ENCODE measurements around the gene MUCL3.
"Not testable (repeated sequence)": the region's sequence is repeated elsewhere in the genome, so short reads cannot be mapped to it uniquely, and the experiment has no call there.

The MUCL3 gene

DNA sequence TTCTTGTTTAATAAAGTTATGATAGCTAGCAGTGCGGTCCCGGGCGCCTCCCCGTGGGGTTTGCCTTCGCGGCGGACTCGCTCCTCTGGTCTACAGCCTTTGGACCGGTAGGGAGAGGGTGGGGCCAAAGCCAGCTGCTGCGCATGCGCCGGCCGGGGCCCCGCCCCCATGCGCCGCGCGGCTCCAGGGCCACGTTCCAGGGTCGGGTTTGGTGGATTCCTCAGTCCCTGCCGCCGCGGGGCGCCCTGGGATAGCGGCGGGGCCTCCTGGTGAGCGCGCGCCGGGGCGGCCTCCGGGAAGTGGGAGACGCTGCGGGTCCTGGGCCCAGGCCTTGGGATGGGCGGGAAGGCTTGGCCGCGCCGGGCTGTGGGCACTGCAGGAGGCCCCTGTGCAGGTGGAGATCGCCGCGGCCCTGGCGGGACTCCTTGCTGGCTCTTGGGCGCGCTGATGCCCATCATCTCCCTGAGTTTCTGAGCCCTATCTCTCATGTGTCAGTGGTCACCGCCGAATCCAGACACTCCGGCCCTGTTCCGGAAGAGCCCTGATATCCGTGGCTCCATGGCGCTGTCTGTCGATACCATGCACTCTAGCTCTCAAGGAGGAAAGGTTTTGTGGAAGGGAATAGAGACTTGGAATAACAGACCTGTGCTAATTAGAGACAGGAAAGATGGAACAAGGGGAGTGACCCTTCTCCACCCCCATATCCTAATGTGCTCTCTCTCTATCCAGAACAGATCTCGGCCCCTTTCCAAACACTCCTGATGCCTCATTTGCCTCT is 26.5 kb upstream of the MUCL3 start, which contains the start of gene VARS2:
Gene VARS2 (plus strand): TSS at position 163 of the 778 bp plus-strand sequence. CDS start 599 bp downstream, at position 762.
- Histone ChIP-seq H3K36me3 (ENCODE audit: insufficient read depth, low read depth, low read length) (peaks cover 71% of the 10 kb centered on the region), H3K4me1 (ENCODE audit: insufficient read depth, low read length) (peaks cover 11% of the 10 kb centered on the region; the same call in 1 of the 2 replicates), H3K9ac (ENCODE audit: low read depth, low read length) (peak within 1 kb of the TSS; percentile 77), H3K9me3 (ENCODE audit: insufficient read depth, low read depth, low read length) (no peaks in the 10 kb centered on the region), H3K4me3 (ENCODE audit: low read length) (peak within 1 kb of the TSS; percentile 88), H3K27me3 (ENCODE audit: insufficient read depth, low read length) (no peaks in the 10 kb centered on the region), H3K27ac (ENCODE audit: low read length) (no peak within 1 kb of the TSS)

DNA sequence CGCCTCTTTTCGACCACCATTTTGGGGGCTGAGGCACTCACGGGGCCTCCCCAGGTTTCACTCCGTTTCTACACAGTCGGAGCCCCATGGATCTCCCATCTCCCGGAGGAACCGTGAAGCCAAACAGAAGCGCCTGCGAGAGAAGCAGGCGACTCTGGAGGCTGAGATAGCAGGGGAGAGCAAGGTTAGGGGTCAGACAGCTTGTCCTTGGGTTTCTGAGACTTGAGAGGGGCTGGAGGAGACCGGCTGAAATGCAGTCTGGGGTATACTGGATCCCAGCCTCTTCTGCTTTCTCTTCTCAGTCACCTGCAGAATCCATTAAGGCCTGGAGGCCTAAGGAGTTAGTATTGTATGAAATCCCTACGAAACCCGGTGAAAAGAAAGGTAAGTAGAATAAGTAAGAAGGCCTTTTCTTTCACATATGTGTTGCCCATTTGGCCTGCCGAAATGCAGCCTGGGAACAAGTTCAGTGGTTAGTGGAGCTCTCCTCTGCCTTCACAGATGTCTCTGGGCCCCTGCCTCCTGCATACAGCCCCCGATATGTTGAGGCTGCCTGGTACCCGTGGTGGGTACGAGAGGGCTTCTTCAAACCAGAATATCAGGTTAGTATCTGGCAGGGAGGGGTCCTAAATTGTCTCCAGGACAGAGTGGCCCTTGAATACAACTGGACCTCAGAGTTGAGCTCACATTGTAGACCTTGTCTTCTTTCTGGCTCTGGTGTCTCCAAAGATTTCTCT is 25.8 kb upstream of the MUCL3 start:
- Histone ChIP-seq H3K27me3 (ENCODE audit: insufficient read depth, low read length) (no peaks in the 10 kb centered on the region), H3K9ac (ENCODE audit: low read depth, low read length) (peak overlapping the region; percentile 77), H3K4me1 (ENCODE audit: insufficient read depth, low read length) (peaks cover 11% of the 10 kb centered on the region; the same call in 1 of the 2 replicates), H3K27ac (ENCODE audit: low read length) (no peak overlapping the region), H3K9me3 (ENCODE audit: insufficient read depth, low read depth, low read length) (no peaks in the 10 kb centered on the region), H3K36me3 (ENCODE audit: insufficient read depth, low read depth, low read length) (peaks cover 71% of the 10 kb centered on the region), H3K4me3 (ENCODE audit: low read length) (peak overlapping the region; percentile 88)

DNA sequence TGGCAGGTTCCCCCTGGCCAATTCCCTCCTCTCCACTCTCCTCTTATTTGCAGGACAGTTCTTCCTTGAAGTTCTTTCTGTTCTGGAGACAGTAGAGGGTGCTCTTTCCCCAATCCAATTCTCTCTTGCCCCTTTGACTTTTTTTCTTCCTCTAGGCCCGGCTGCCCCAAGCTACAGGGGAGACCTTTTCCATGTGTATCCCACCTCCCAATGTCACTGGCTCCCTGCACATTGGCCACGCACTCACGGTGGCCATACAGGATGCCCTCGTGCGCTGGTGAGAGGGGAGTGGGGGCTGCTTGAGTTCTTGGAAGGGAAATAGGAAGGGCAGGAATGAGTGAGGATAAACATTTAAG is 25.2 kb upstream of the MUCL3 start:
- H3K9me3 ChIP-seq (ENCODE audit: insufficient read depth, low read depth, low read length), result no peaks in the 10 kb centered on the region
- H3K4me3 ChIP-seq (ENCODE audit: low read length), result 0 out of 2 replicates have a peak overlapping the region, but pooled peaks have one; percentile 13
- no peaks in the 10 kb centered on the region for H3K27me3 ChIP-seq (ENCODE audit: insufficient read depth, low read length)
- peaks cover 11% of the 10 kb centered on the region; the same call in 1 of the 2 replicates for H3K4me1 ChIP-seq (ENCODE audit: insufficient read depth, low read length)
- H3K36me3 ChIP-seq (ENCODE audit: insufficient read depth, low read depth, low read length), result peaks cover 73% of the 10 kb centered on the region
- H3K9ac ChIP-seq (ENCODE audit: low read depth, low read length), result peak overlapping the region; percentile 33; the same call in 1 of the 2 replicates
- no peak overlapping the region for H3K27ac ChIP-seq (ENCODE audit: low read length)

DNA sequence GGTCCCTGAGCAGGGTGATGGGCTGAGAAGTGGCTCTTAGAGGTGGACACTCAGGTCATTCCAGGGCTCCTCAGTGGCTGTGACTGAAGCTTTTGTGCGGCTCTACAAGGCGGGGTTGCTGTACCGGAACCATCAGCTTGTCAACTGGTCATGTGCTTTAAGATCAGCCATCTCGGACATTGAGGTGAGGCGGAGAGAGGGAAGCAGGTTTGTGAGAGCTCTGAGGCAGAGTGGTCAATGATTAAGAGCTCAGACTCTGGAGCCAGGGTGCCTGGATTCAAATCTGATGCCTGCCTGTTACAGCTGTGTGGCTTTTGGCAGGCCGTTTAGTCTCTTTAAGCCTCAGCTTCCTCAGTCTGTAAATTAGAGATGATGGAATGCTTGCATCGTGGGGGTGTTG is 23.7 kb upstream of the MUCL3 start:
- Histone ChIP-seq H3K27ac (ENCODE audit: low read length) (no peak overlapping the region), H3K4me1 (ENCODE audit: insufficient read depth, low read length) (peaks cover 11% of the 10 kb centered on the region; the same call in 1 of the 2 replicates), H3K4me3 (ENCODE audit: low read length) (no peak overlapping the region), H3K27me3 (ENCODE audit: insufficient read depth, low read length) (no peaks in the 10 kb centered on the region), H3K36me3 (ENCODE audit: insufficient read depth, low read depth, low read length) (peaks cover 72% of the 10 kb centered on the region), H3K9me3 (ENCODE audit: insufficient read depth, low read depth, low read length) (no peaks in the 10 kb centered on the region), H3K9ac (ENCODE audit: low read depth, low read length) (no peak overlapping the region)

DNA sequence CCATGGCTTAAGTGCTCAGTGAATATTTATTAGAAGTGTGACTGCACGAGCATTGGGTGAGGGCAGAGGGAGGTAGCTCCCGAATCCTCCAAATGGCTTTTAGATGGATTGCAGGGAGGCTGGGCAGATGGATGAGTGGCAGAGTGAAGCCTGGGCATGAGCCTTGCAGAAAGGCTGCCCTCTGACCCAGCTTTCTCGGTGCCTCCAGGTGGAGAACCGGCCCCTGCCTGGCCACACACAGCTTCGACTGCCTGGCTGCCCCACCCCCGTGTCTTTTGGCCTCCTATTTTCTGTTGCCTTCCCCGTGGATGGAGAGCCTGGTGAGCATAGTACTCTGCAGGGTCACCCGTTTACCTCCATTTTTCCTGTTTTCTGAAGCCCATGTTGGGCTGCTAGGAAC is 23.3 kb upstream of the MUCL3 start:
- Histone ChIP-seq H3K9me3 (ENCODE audit: insufficient read depth, low read depth, low read length) (no peaks in the 10 kb centered on the region), H3K27ac (ENCODE audit: low read length) (no peak overlapping the region), H3K27me3 (ENCODE audit: insufficient read depth, low read length) (no peaks in the 10 kb centered on the region), H3K9ac (ENCODE audit: low read depth, low read length) (no peak overlapping the region), H3K4me3 (ENCODE audit: low read length) (no peak overlapping the region), H3K36me3 (ENCODE audit: insufficient read depth, low read depth, low read length) (peaks cover 71% of the 10 kb centered on the region), H3K4me1 (ENCODE audit: insufficient read depth, low read length) (peaks cover 11% of the 10 kb centered on the region; the same call in 1 of the 2 replicates)

DNA sequence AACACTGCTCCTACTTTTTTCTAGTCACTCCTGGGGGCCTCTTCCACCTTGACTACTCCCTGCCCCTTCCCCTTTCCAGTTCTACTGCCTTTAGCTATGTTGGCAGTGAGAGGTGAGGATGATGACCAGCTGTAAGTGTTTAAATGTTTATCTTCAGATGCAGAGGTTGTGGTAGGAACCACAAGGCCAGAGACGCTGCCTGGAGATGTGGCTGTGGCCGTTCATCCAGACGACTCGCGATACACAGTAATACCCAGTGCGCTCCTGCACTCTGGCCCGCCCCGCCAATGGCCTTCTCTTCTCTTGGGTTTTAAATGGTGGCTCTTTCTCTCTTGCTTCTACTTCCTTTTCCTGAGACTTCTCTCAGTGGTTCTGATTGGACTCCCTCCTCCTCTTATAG is 22.1 kb upstream of the MUCL3 start:
- Histone ChIP-seq H3K27ac (ENCODE audit: low read length) (no peak overlapping the region), H3K4me1 (ENCODE audit: insufficient read depth, low read length) (peaks cover 8% of the 10 kb centered on the region), H3K27me3 (ENCODE audit: insufficient read depth, low read length) (no peaks in the 10 kb centered on the region), H3K9ac (ENCODE audit: low read depth, low read length) (no peak overlapping the region), H3K4me3 (ENCODE audit: low read length) (no peak overlapping the region), H3K36me3 (ENCODE audit: insufficient read depth, low read depth, low read length) (peaks cover 74% of the 10 kb centered on the region), H3K9me3 (ENCODE audit: insufficient read depth, low read depth, low read length) (no peaks in the 10 kb centered on the region)

DNA sequence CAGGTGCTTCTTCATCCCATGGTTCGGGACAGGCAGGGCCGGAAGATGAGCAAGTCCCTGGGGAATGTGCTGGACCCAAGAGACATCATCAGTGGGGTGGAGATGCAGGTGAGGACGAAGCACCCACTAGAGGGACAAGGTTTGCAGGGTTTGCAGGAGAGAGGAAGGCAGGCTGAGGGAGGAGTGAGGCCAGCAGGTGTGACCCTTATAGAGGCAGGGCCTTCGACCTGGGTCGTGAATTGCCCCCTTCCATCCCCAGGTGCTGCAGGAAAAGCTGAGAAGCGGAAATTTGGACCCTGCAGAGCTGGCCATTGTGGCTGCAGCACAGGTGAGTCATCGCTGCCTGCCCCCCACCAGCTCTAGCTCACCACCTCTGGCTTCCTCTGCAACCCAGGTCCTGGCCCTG is 18.3 kb upstream of the MUCL3 start:
- Histone ChIP-seq H3K9ac (ENCODE audit: low read depth, low read length) (no peak overlapping the region), H3K36me3 (ENCODE audit: insufficient read depth, low read depth, low read length) (peaks cover 80% of the 10 kb centered on the region), H3K4me3 (ENCODE audit: low read length) (no peak overlapping the region), H3K4me1 (ENCODE audit: insufficient read depth, low read length) (no peaks in the 10 kb centered on the region; the same call in 1 of the 2 replicates), H3K27me3 (ENCODE audit: insufficient read depth, low read length) (no peaks in the 10 kb centered on the region), H3K9me3 (ENCODE audit: insufficient read depth, low read depth, low read length) (no peaks in the 10 kb centered on the region), H3K27ac (ENCODE audit: low read length) (no peak overlapping the region)

DNA sequence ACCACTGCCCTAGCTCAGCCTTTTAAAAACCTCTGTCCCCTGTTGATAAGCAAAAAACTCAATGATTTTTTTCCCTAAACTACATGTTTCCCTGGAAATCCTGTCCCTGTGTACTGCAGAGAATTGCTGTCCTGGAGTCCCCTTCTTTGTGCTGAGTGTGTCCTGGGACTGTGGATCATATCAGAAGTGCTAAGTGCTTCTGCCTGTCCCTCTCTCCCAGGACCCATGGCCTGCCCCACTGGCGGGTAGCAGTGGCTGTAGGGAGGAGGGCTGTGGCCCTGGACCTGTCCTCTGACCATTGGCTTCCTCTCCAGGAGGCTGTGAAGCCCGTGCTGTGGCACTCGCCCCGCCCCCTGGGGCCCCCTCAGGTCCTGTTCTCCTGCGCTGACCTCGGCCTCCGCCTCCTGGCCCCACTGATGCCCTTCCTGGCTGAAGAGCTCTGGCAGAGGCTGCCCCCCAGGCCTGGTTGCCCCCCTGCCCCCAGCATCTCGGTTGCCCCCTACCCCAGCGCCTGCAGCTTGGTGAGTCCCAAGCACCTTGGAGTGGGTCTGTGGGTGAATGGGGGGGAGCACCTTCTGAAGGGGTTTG is 16.6 kb upstream of the MUCL3 start:
- not testable (repeated sequence) for H3K4me3 ChIP-seq (ENCODE audit: low read length); H3K27me3 ChIP-seq (ENCODE audit: insufficient read depth, low read length); H3K4me1 ChIP-seq (ENCODE audit: insufficient read depth, low read length); H3K9ac ChIP-seq (ENCODE audit: low read depth, low read length); H3K27ac ChIP-seq (ENCODE audit: low read length)
- Histone ChIP-seq H3K9me3 (ENCODE audit: insufficient read depth, low read depth, low read length) (peaks cover 10% of the 10 kb centered on the region), H3K36me3 (ENCODE audit: insufficient read depth, low read depth, low read length) (peaks cover 76% of the 10 kb centered on the region)

DNA sequence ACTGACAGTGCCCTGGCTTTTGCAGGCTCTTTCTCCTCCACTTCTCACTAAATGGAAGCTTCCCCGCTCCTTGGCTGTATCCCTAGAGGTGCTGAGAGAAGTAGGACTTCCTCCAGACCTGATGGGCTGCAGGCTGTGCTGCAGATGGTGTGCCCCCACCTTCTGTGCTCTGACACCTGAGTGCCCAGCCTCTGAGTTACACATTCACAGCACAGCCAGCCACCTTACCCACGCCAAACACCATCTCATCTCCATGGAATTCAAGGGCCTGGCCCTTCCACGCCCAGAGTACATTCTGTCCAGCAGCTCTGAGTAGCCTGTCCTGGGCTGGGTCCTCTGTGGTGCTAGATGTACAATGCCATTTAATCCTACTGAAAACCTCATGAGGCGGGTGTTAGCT is 14.1 kb upstream of the MUCL3 start:
- Histone ChIP-seq H3K4me1 (ENCODE audit: insufficient read depth, low read length) (no peaks in the 10 kb centered on the region; the same call in 1 of the 2 replicates), H3K9ac (ENCODE audit: low read depth, low read length) (no peak overlapping the region), H3K9me3 (ENCODE audit: insufficient read depth, low read depth, low read length) (peaks cover 10% of the 10 kb centered on the region), H3K27me3 (ENCODE audit: insufficient read depth, low read length) (no peaks in the 10 kb centered on the region), H3K27ac (ENCODE audit: low read length) (no peak overlapping the region), H3K36me3 (ENCODE audit: insufficient read depth, low read depth, low read length) (peaks cover 53% of the 10 kb centered on the region), H3K4me3 (ENCODE audit: low read length) (no peak overlapping the region)

DNA sequence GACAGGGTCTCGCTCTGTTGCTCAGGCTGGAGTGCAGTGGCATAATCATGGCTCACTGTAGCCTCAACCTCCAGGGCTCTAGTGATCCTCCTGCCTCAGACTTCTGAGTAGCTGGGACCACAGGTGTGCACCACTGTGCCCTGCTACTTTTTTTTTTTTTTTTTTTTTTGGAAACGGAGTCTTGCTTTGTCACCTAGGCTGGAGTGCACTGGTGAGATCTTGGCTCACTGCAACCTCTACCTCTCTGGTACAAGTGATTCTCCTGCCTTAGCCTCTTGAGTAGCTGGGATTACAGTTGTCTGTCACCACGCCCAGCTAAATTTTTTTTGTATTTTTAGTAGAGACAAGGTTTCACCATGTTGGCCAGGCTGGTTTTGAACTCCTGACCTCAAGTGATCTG is 13.7 kb upstream of the MUCL3 start:
- Histone ChIP-seq H3K9me3 (ENCODE audit: insufficient read depth, low read depth, low read length) (peaks cover 10% of the 10 kb centered on the region), H3K36me3 (ENCODE audit: insufficient read depth, low read depth, low read length) (peaks cover 50% of the 10 kb centered on the region)
- not testable (repeated sequence) for H3K4me1 ChIP-seq (ENCODE audit: insufficient read depth, low read length); H3K4me3 ChIP-seq (ENCODE audit: low read length); H3K27me3 ChIP-seq (ENCODE audit: insufficient read depth, low read length); H3K27ac ChIP-seq (ENCODE audit: low read length); H3K9ac ChIP-seq (ENCODE audit: low read depth, low read length)

DNA sequence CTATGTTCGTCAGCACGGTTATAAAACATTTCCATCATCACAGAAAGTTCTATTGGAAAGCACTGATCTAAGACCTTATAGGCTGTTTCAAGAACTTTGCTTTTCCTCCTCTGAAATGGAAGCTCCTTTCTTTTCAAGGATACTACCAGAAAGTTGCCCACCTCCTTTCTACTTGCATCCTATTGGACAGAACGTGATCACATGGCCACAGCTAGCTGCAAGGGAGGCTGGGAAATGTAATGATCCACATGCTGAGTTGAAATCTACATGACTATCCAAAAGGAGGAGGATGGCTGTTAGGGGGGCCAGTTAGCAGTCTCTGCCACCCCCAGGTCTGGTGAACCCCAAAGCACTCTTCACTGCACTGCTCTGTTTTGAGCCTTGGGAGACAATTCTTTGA is 12.1 kb upstream of the MUCL3 start:
- no peaks in the 10 kb centered on the region for H3K27me3 ChIP-seq (ENCODE audit: insufficient read depth, low read length)
- peaks cover 35% of the 10 kb centered on the region for H3K36me3 ChIP-seq (ENCODE audit: insufficient read depth, low read depth, low read length)
- H3K4me1 ChIP-seq (ENCODE audit: insufficient read depth, low read length), result no peaks in the 10 kb centered on the region
- no peak overlapping the region for H3K4me3 ChIP-seq (ENCODE audit: low read length)
- no peak overlapping the region for H3K27ac ChIP-seq (ENCODE audit: low read length)
- H3K9me3 ChIP-seq (ENCODE audit: insufficient read depth, low read depth, low read length), result peaks cover 10% of the 10 kb centered on the region
- H3K9ac ChIP-seq (ENCODE audit: low read depth, low read length), result no peak overlapping the region

Measured in iPS-20b (cell line).